ENCODE results near the gene PACSIN1.

Gene PACSIN1

GRCh38 chr6:34526241-34526972, 60.5 kb downstream of the PACSIN1 start:
- no peak for DNase-seq (ENCODE audit: low spot score)
- no peak for TF ChIP-seq CTCF (IDR thresholded peaks at IDR 0.05; ENCODE audit: extremely low read depth, insufficient read depth, missing control alignments)
- in situ Hi-C loops (cut with MboI; ENCODE audit: low pct_unique_long_range_greater_than_20kb, low sequenced_read_pairs, unreplicated experiment) = no loop called here

GRCh38 chr6:34526992-34527728, 61.3 kb downstream of the PACSIN1 start:
- in situ Hi-C loops (cut with MboI; ENCODE audit: low pct_unique_long_range_greater_than_20kb, low sequenced_read_pairs, unreplicated experiment) = no loop called here
- DNase-seq (ENCODE audit: low spot score) = peak; percentile 99
- TF ChIP-seq CTCF (IDR thresholded peaks at IDR 0.05; ENCODE audit: extremely low read depth, insufficient read depth, missing control alignments) = peak; percentile 80

GRCh38 chr6:34527751-34528670, 62.1 kb downstream of the PACSIN1 start:
- no peak for DNase-seq (ENCODE audit: low spot score)
- no peak for TF ChIP-seq CTCF (IDR thresholded peaks at IDR 0.05; ENCODE audit: extremely low read depth, insufficient read depth, missing control alignments)
- in situ Hi-C loops (cut with MboI; ENCODE audit: low pct_unique_long_range_greater_than_20kb, low sequenced_read_pairs, unreplicated experiment) = no loop called here

GRCh38 chr6:34528996-34529664, 63.3 kb downstream of the PACSIN1 start:
- in situ Hi-C loops (cut with MboI; ENCODE audit: low pct_unique_long_range_greater_than_20kb, low sequenced_read_pairs, unreplicated experiment) = no loop called here
- no peak for TF ChIP-seq CTCF (IDR thresholded peaks at IDR 0.05; ENCODE audit: extremely low read depth, insufficient read depth, missing control alignments)
- DNase-seq (ENCODE audit: low spot score) = no peak

GRCh38 chr6:34529665-34530327, 63.9 kb downstream of the PACSIN1 start:
- DNase-seq (ENCODE audit: low spot score) = no peak
- no peak for TF ChIP-seq CTCF (IDR thresholded peaks at IDR 0.05; ENCODE audit: extremely low read depth, insufficient read depth, missing control alignments)
- in situ Hi-C loops (cut with MboI; ENCODE audit: low pct_unique_long_range_greater_than_20kb, low sequenced_read_pairs, unreplicated experiment) = no loop called here

Data from GM13977 (cell line).